ENCODE measurements around the gene HDAC7. TPM values are rescaled to one million over a fixed set of nuclear protein-coding genes. Genes with fewer than 3 reads are reported as not detected.

The HDAC7 gene
- total RNA-seq, 4 donors from 2014 or later, result 90.4 to 186 (median 98.4) TPM

GRCh38 chr12:47819138-47819895 is 386 bp downstream of the HDAC7 start:
- DNase-seq (ENCODE audit: low spot score in 2 of 2), result peak in 1 of 2 donors; percentile 50
- Histone ChIP-seq H3K9me3 (no peaks in the 10 kb centered on the region), H3K27me3 (no peaks in the 10 kb centered on the region), H3K27ac (peak overlapping the region; percentile 96 to 99 (median 97)), H3K4me3 (peak overlapping the region; percentile 68 to 90 (median 80)), H3K4me1 (peaks cover 5 to 82% (median 73%) of the 10 kb centered on the region in 4 donors), H3K36me3 (no peaks in the 10 kb centered on the region)
- 0% methylated on average over 48 of the region's 77 CpGs; no CpG with 5 or more reads in 1 of the 2 donors for WGBS, 2 donors
- TF ChIP-seq EP300 (IDR thresholded peaks at IDR 0.05) (peak in 1 of 2 donors; percentile 21), CTCF (IDR thresholded peaks at IDR 0.05) (peak in 4 of 5 experiments; percentile 39 to 56 (median 55)), POLR2A (IDR thresholded peaks at IDR 0.05) (peak; percentile 12 to 25)

- TF ChIP-seq POLR2A (IDR thresholded peaks at IDR 0.05) (no peak), EP300 (IDR thresholded peaks at IDR 0.05) (peak in 1 of 2 donors; percentile 10)
- Histone ChIP-seq H3K9me3 (no peaks in the 10 kb centered on the region), H3K36me3 (no peaks in the 10 kb centered on the region), H3K27ac (peak overlapping the region; percentile 96 to 99 (median 97)), H3K4me3 (peak overlapping the region; percentile 68 to 90 (median 80)), H3K27me3 (no peaks in the 10 kb centered on the region), H3K4me1 (peaks cover 5 to 82% (median 73%) of the 10 kb centered on the region in 4 donors)
- no peak for DNase-seq (ENCODE audit: low spot score in 2 of 2)
- WGBS, 2 donors, result 6 to 12% methylated on average over 12 to 23 of the region's 23 CpGs
Observed at GRCh38 chr12:47818467-47819137, 1.1 kb downstream of the HDAC7 start.

DNA sequence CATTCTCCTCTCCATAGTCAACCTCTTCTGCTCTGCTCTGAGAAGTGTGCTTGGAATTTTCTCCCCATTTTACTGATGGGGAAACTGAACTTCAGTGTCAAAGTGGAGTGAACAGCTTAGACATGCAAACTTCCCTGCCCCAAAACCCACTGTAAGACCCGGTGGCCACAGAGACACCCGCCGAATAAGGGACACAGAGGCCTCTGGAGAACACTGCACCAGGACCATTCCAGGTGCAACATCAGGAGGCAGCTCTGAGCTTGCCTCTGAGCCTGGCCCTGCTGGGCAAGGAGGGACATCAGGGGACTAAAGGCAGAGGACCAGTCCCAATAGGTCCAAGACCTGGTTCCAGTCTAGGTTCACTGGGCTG is 1.7 kb downstream of the HDAC7 start:
- TF ChIP-seq EP300 (IDR thresholded peaks at IDR 0.05) (no peak), CTCF (IDR thresholded peaks at IDR 0.05) (no peak), POLR2A (IDR thresholded peaks at IDR 0.05) (no peak)
- H3K9me3 ChIP-seq, result no peaks in the 10 kb centered on the region
- peaks cover 5 to 82% (median 74%) of the 10 kb centered on the region in 4 donors for H3K4me1 ChIP-seq
- peak overlapping the region; percentile 96 to 99 (median 97) for H3K27ac ChIP-seq
- H3K36me3 ChIP-seq, result no peaks in the 10 kb centered on the region
- H3K27me3 ChIP-seq, result no peaks in the 10 kb centered on the region
- H3K4me3 ChIP-seq, result peak overlapping the region in 3 of 4 donors; percentile 68 to 90 (median 81)
- DNase-seq (ENCODE audit: low spot score in 2 of 2), result no peak
- 45 to 77% methylated on average over 3 of the region's 3 CpGs for WGBS, 2 donors

DNA sequence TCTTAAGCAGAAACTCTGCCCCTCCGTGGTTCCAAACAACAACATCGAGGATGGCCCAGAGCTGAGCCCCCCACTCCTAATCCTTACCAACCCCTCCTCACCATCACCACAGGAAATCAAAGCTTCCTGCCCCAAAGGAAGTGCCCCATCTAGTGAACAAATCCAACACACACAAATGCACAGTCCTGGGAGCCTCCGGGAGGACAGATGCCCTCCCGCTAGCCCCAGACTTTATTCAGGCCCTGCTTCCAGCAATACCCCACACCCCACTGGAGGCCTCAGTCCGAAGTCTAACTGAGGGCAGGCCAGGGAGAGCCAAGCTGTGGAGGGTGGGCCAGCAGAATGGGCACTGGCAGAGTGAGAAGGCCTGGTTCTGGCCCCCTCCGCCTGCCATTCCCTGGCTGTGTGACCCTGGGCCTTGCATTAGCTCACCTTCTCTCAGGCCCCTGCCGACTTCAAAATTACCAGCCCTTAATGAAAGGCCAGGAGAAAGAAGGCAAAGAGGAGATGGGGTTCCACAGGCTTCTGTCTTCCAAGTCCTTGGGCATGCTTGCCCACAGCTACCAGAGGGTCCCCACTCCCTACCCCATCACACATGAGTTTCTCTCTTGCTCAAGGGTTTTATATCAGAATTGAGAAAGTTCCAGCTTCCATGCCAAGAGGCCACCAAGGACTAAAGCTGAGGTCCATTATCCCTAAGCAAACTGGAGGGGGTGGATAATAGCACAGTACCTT is 2.3 kb downstream of the HDAC7 start:
- Histone ChIP-seq H3K9me3 (no peaks in the 10 kb centered on the region), H3K27ac (peak overlapping the region; percentile 77 to 99 (median 97)), H3K4me1 (peaks cover 5 to 82% (median 72%) of the 10 kb centered on the region in 4 donors), H3K36me3 (no peaks in the 10 kb centered on the region), H3K27me3 (no peaks in the 10 kb centered on the region), H3K4me3 (peak overlapping the region in 3 of 4 donors; percentile 13 to 90 (median 81))
- WGBS, 2 donors, result 9 to 19% methylated on average over 5 to 7 of the region's 7 CpGs
- TF ChIP-seq CTCF (IDR thresholded peaks at IDR 0.05) (peak in 2 of 5 experiments; percentile 14 to 26), POLR2A (IDR thresholded peaks at IDR 0.05) (no peak), EP300 (IDR thresholded peaks at IDR 0.05) (no peak)
- no peak for DNase-seq (ENCODE audit: low spot score in 2 of 2)

All from tibial nerve (tissue), 4 donors.